ENCODE results near the gene GPRASP3.
"Not testable (repeated sequence)": the region's sequence is repeated elsewhere in the genome, so short reads cannot be mapped to it uniquely, and the experiment has no call there.

The GPRASP3 gene

DNA sequence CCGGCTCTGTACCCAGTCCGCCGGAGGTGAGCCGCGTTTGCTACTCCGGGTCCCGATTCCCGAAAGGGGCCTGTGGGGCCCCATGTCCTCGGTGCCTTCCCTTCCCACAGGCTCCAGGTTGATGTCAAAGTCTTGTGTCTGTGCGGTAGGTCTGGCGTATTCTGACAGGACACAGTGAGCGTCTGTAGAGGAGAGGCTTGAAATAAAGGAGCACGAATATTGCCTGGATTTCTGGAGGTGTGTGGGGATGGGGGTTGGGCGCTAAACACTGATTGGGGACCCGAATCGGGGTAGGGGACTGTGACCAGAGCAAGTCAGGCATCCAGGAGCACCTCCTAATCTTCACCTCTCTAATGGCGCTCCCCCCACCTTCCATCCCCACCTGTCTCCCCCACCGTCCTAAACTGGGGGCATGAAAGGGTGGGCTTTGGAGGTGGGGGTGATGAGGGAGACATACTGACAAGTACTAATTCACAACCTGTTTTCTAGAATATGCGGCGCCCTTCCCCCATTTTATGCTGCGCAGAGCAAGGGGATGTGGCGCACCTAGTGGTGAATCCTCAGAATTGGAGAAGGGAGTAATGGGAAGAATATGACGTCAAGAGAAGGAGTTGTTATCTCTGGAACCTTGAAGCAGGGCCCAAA lies 7.4 kb upstream of the GPRASP3 start:
- Histone ChIP-seq H3K27ac (ENCODE audit: low read depth, low read length) (no peak overlapping the region), H3K9me3 (ENCODE audit: control insufficient read depth, insufficient read depth, low read depth, low read length) (0 out of 2 replicates have a peak, but pooled peaks cover 2% of the 10 kb centered on the region), H3K4me3 (ENCODE audit: low read depth, low read length) (peak overlapping the region; percentile 64), H3K27me3 (ENCODE audit: control insufficient read depth, insufficient read depth, low read length) (peaks cover 23% of the 10 kb centered on the region), H3K9ac (ENCODE audit: low read length) (peak overlapping the region; percentile 61), H3K4me1 (ENCODE audit: control insufficient read depth, insufficient read depth, low read length) (0 out of 2 replicates have a peak, but pooled peaks cover 3% of the 10 kb centered on the region), H3K36me3 (ENCODE audit: control insufficient read depth, insufficient read depth, low read length) (peaks cover 6% of the 10 kb centered on the region)

DNA sequence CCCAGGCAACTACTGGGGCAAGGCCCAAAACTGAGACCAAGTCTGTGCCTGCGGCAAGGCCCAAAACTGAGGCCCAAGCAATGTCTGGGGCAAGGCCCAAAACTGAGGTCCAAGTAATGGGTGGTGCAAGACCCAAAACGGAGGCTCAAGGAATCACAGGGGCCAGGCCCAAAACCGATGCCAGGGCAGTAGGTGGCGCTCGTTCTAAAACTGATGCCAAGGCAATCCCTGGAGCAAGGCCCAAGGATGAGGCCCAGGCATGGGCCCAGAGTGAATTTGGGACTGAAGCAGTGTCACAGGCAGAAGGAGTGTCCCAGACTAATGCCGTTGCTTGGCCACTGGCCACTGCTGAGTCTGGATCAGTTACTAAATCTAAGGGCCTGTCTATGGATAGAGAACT lies 5.5 kb upstream of the GPRASP3 start:
- peaks cover 6% of the 10 kb centered on the region for H3K36me3 ChIP-seq (ENCODE audit: control insufficient read depth, insufficient read depth, low read length)
- H3K9ac ChIP-seq (ENCODE audit: low read length) = no peak overlapping the region
- H3K4me1 ChIP-seq (ENCODE audit: control insufficient read depth, insufficient read depth, low read length) = 0 out of 2 replicates have a peak, but pooled peaks cover 3% of the 10 kb centered on the region
- H3K9me3 ChIP-seq (ENCODE audit: control insufficient read depth, insufficient read depth, low read depth, low read length) = 0 out of 2 replicates have a peak, but pooled peaks cover 2% of the 10 kb centered on the region
- H3K4me3 ChIP-seq (ENCODE audit: low read depth, low read length) = no peak overlapping the region
- peaks cover 21% of the 10 kb centered on the region for H3K27me3 ChIP-seq (ENCODE audit: control insufficient read depth, insufficient read depth, low read length)
- no peak overlapping the region for H3K27ac ChIP-seq (ENCODE audit: low read depth, low read length)

DNA sequence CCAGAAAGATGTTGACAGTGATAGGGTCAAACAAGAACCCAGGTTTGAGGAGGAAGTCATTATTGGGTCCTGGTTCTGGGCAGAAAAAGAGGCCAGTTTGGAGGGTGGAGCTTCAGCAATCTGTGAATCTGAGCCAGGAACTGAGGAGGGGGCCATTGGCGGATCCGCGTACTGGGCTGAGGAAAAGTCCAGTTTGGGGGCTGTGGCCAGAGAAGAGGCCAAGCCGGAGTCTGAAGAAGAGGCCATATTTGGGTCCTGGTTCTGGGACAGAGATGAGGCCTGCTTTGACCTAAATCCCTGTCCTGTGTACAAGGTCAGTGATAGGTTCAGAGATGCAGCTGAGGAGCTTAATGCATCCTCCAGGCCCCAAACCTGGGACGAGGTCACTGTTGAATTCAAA lies 4.6 kb upstream of the GPRASP3 start:
- Histone ChIP-seq H3K4me1 (ENCODE audit: control insufficient read depth, insufficient read depth, low read length) (0 out of 2 replicates have a peak, but pooled peaks cover 3% of the 10 kb centered on the region), H3K9me3 (ENCODE audit: control insufficient read depth, insufficient read depth, low read depth, low read length) (0 out of 2 replicates have a peak, but pooled peaks cover 2% of the 10 kb centered on the region), H3K9ac (ENCODE audit: low read length) (no peak overlapping the region), H3K27me3 (ENCODE audit: control insufficient read depth, insufficient read depth, low read length) (peaks cover 15% of the 10 kb centered on the region), H3K4me3 (ENCODE audit: low read depth, low read length) (no peak overlapping the region), H3K27ac (ENCODE audit: low read depth, low read length) (no peak overlapping the region), H3K36me3 (ENCODE audit: control insufficient read depth, insufficient read depth, low read length) (peaks cover 6% of the 10 kb centered on the region)

DNA sequence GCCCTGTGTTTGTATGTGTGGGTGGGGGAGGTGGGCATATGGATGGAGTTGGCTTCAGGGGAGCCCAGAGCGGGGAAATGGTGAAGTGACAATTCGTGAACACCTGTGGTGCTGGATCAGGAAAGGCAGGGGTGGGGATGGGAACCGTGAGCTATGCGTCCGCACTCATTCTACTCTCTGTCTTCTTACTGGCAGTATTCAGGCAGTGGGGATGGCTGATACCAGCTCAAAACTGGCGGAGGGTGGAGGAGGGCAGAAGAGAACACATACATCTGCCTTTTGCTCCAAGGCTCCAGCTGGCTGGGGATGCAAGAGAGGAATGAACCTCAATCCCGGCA lies 595 bp downstream of the GPRASP3 start:
- not testable (repeated sequence) for H3K27me3 ChIP-seq (ENCODE audit: control insufficient read depth, insufficient read depth, low read length); H3K9me3 ChIP-seq (ENCODE audit: control insufficient read depth, insufficient read depth, low read depth, low read length); H3K27ac ChIP-seq (ENCODE audit: low read depth, low read length); H3K36me3 ChIP-seq (ENCODE audit: control insufficient read depth, insufficient read depth, low read length)
- H3K4me3 ChIP-seq (ENCODE audit: low read depth, low read length) = peak overlapping the region; percentile 68
- peak overlapping the region; percentile 54 for H3K9ac ChIP-seq (ENCODE audit: low read length)
- H3K4me1 ChIP-seq (ENCODE audit: control insufficient read depth, insufficient read depth, low read length) = peaks cover 13% of the 10 kb centered on the region

DNA sequence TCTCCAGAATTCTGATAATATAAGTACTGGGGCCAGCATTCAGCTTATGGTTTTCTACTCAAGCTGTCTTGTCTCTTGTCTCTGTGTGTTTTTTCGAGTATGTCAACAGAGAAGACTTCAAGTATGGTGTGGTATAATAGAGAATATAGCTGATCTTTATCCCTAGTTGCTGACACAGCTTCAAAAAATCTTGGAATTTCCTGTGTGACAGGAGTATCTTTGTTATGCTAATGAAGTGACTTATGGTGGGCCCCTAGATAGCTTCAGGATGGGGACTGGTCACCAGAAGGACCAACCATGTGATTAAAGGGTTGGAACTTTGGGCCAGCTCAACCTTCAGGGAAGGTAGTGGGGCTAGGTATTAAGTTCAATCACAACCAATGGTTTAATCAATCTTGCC lies 2.9 kb downstream of the GPRASP3 start:
- Histone ChIP-seq H3K36me3 (ENCODE audit: control insufficient read depth, insufficient read depth, low read length) (no peaks in the 10 kb centered on the region), H3K27me3 (ENCODE audit: control insufficient read depth, insufficient read depth, low read length) (no peaks in the 10 kb centered on the region; the same call in 1 of the 2 replicates), H3K27ac (ENCODE audit: low read depth, low read length) (peak overlapping the region; percentile 70; the same call in 1 of the 2 replicates), H3K9ac (ENCODE audit: low read length) (peak overlapping the region; percentile 23), H3K9me3 (ENCODE audit: control insufficient read depth, insufficient read depth, low read depth, low read length) (no peaks in the 10 kb centered on the region), H3K4me1 (ENCODE audit: control insufficient read depth, insufficient read depth, low read length) (peaks cover 9% of the 10 kb centered on the region), H3K4me3 (ENCODE audit: low read depth, low read length) (peak overlapping the region; percentile 13; the same call in 1 of the 2 replicates)

DNA sequence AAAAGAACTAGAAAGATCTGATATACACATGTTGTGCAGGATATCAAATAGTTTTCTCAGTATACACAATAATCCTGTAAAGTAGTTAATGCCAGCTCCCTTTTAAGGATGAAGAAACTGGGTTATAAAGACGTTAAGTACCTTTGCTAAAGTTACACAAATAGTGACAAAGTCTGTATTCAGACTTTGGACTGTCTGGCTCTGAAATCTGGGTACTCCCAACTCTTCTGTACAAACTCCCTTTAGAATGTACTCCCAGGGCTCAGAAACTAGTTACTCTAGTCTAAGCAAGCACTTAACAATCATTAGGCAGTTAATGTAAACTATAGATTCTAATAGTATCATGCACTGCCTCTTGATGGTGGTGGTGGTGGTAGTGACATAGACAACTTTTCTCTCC lies 7.2 kb downstream of the GPRASP3 start:
- no peaks in the 10 kb centered on the region; the same call in 1 of the 2 replicates for H3K27me3 ChIP-seq (ENCODE audit: control insufficient read depth, insufficient read depth, low read length)
- H3K27ac ChIP-seq (ENCODE audit: low read depth, low read length) = no peak overlapping the region
- H3K4me1 ChIP-seq (ENCODE audit: control insufficient read depth, insufficient read depth, low read length) = peaks cover 16% of the 10 kb centered on the region
- H3K9me3 ChIP-seq (ENCODE audit: control insufficient read depth, insufficient read depth, low read depth, low read length) = 0 out of 2 replicates have a peak, but pooled peaks cover 6% of the 10 kb centered on the region
- H3K36me3 ChIP-seq (ENCODE audit: control insufficient read depth, insufficient read depth, low read length) = no peaks in the 10 kb centered on the region
- no peak overlapping the region for H3K4me3 ChIP-seq (ENCODE audit: low read depth, low read length)
- H3K9ac ChIP-seq (ENCODE audit: low read length) = no peak overlapping the region

DNA sequence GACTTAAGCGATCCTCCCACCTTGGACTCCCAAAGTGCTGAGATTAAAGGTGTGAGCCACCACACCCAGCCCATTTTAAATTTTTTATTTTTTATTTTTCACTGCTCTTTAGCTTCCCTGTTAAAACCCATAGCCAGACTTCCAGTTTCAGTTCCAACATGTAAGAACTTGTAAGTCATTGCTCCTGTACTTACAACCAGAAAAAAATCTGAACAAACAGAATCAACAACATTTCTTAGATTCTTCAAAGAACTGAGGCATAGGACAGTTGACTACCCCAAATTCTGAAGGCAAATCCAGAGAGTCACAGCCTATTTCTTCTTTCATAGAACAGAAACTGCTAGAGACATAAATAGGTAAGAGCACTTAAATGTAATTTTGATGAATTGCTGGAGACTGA lies 8.1 kb downstream of the GPRASP3 start:
- Histone ChIP-seq H3K9me3 (ENCODE audit: control insufficient read depth, insufficient read depth, low read depth, low read length) (0 out of 2 replicates have a peak, but pooled peaks cover 6% of the 10 kb centered on the region), H3K4me1 (ENCODE audit: control insufficient read depth, insufficient read depth, low read length) (peaks cover 9% of the 10 kb centered on the region), H3K4me3 (ENCODE audit: low read depth, low read length) (no peak overlapping the region)

DNA sequence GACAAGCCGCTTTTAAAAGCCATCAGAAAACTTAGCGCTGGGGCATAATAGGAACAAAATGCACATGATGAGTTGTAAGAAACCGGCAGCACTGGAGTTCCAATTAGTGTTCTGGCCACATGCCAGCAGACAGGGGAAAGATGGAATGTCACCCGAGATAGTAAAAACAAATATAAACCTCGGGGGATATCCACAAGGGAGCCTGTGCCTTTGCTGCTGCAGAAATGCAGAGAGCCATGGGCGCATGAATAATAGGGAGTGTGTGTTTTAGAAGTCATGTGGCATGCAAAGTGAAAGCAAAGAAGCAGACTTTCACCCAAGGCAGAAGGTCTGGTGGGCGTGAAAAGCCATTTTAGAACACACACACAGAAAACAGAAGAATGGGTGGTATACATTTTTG lies 19.1 kb downstream of the GPRASP3 start:
- Histone ChIP-seq H3K4me1 (ENCODE audit: control insufficient read depth, insufficient read depth, low read length) (peaks cover 16% of the 10 kb centered on the region), H3K4me3 (ENCODE audit: low read depth, low read length) (no peak overlapping the region), H3K36me3 (ENCODE audit: control insufficient read depth, insufficient read depth, low read length) (no peaks in the 10 kb centered on the region), H3K9me3 (ENCODE audit: control insufficient read depth, insufficient read depth, low read depth, low read length) (no peaks in the 10 kb centered on the region), H3K9ac (ENCODE audit: low read length) (no peak overlapping the region), H3K27me3 (ENCODE audit: control insufficient read depth, insufficient read depth, low read length) (no peaks in the 10 kb centered on the region), H3K27ac (ENCODE audit: low read depth, low read length) (no peak overlapping the region)

More for the DNA sequence above, 8.1 kb downstream of the GPRASP3 start:
- Histone ChIP-seq H3K36me3 (ENCODE audit: control insufficient read depth, insufficient read depth, low read length) (no peaks in the 10 kb centered on the region), H3K27me3 (ENCODE audit: control insufficient read depth, insufficient read depth, low read length) (no peaks in the 10 kb centered on the region; the same call in 1 of the 2 replicates), H3K9ac (ENCODE audit: low read length) (no peak overlapping the region), H3K27ac (ENCODE audit: low read depth, low read length) (no peak overlapping the region)

DNA sequence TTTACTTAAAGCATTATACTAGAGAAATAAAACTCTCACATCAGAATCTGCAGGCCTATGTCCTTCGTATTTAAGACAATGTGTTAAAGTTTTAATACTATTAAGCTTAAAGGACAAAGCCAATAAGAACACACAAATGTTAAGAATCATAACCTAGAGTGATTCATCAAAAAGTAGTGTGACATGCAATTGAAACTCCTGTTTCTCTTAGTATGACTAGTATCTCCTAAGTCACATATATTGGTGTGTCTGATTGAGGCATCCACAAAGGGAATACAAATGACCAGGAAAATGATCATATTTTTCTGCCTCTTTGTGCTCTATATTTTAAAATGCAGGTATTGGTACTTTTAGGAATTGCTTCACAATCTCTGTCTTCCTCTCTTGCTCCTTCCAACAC lies 23.8 kb downstream of the GPRASP3 start:
- H3K9ac ChIP-seq (ENCODE audit: low read length) = no peak overlapping the region
- no peaks in the 10 kb centered on the region; the same call in 1 of the 2 replicates for H3K27me3 ChIP-seq (ENCODE audit: control insufficient read depth, insufficient read depth, low read length)
- peaks cover 21% of the 10 kb centered on the region for H3K4me1 ChIP-seq (ENCODE audit: control insufficient read depth, insufficient read depth, low read length)
- no peak overlapping the region for H3K27ac ChIP-seq (ENCODE audit: low read depth, low read length)
- H3K9me3 ChIP-seq (ENCODE audit: control insufficient read depth, insufficient read depth, low read depth, low read length) = peaks cover 3% of the 10 kb centered on the region; the same call in 1 of the 2 replicates
- no peaks in the 10 kb centered on the region; the same call in 1 of the 2 replicates for H3K36me3 ChIP-seq (ENCODE audit: control insufficient read depth, insufficient read depth, low read length)
- H3K4me3 ChIP-seq (ENCODE audit: low read depth, low read length) = no peak overlapping the region

DNA sequence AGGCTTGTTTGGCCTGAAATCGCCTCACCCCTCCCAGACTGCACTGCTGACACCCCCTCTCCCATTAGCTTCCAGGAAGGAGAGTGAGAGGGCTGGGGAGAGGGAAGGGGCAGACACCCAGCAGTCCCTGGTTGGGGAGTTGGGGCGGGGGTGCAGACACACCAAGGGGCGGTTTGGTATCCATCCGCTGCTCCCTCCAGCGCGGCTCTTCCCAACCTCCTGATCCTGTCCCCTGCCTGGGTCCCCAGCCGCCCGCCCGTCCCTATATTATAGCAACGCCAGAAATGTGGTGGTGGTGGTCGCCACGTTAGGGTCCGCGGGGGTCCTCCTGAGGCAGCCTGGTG lies 24.9 kb downstream of the GPRASP3 start:
- peaks cover 17% of the 10 kb centered on the region for H3K4me1 ChIP-seq (ENCODE audit: control insufficient read depth, insufficient read depth, low read length)

DNA sequence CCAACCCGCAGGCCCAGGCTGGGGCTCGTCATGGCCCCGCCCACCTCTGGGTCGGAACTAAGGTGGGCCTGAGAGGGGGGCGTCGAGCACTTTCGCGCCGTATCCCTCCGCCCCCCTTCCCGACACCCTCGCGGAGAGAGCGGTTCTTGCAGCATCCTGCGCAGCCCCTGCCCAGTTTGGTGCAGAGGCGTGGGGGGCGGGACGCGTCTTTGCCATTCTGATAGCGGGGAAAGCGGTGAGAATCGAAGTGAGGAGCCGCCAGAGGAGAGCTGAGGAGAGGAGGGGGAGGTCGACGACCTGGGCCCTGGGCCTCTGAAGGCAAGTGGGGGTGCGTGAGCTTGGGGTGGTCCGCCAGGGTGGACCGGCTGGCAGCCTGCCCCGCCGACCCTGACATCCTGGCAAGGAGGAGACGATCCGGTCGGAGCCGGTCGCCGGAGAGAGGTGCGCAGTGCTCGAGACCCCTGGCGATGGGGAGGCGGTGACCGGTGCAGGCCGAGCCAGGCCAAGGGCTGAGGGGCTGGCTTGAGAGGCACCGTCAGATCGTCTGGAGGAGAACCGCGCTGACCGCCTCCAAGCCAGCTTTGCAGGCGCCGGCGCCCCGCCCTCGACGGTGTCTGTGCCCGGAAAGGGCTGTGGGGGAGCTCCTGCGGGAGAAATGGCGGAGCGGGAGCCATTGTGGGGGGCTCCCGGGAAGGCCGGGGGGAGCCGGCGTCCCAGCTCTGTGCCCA lies 25.5 kb downstream of the GPRASP3 start:
- peaks cover 3% of the 10 kb centered on the region; the same call in 1 of the 2 replicates for H3K9me3 ChIP-seq (ENCODE audit: control insufficient read depth, insufficient read depth, low read depth, low read length)
- H3K27me3 ChIP-seq (ENCODE audit: control insufficient read depth, insufficient read depth, low read length) = no peaks in the 10 kb centered on the region; the same call in 1 of the 2 replicates
- H3K9ac ChIP-seq (ENCODE audit: low read length) = peak overlapping the region; percentile 66
- peaks cover 17% of the 10 kb centered on the region for H3K4me1 ChIP-seq (ENCODE audit: control insufficient read depth, insufficient read depth, low read length)
- peak overlapping the region; percentile 78 for H3K4me3 ChIP-seq (ENCODE audit: low read depth, low read length)
- no peak overlapping the region for H3K27ac ChIP-seq (ENCODE audit: low read depth, low read length)
- no peaks in the 10 kb centered on the region; the same call in 1 of the 2 replicates for H3K36me3 ChIP-seq (ENCODE audit: control insufficient read depth, insufficient read depth, low read length)

More for the DNA sequence above, 24.9 kb downstream of the GPRASP3 start:
- H3K9ac ChIP-seq (ENCODE audit: low read length) = no peak overlapping the region
- no peak overlapping the region for H3K27ac ChIP-seq (ENCODE audit: low read depth, low read length)
- no peaks in the 10 kb centered on the region; the same call in 1 of the 2 replicates for H3K36me3 ChIP-seq (ENCODE audit: control insufficient read depth, insufficient read depth, low read length)
- peak overlapping the region; percentile 78 for H3K4me3 ChIP-seq (ENCODE audit: low read depth, low read length)
- peaks cover 3% of the 10 kb centered on the region; the same call in 1 of the 2 replicates for H3K9me3 ChIP-seq (ENCODE audit: control insufficient read depth, insufficient read depth, low read depth, low read length)
- H3K27me3 ChIP-seq (ENCODE audit: control insufficient read depth, insufficient read depth, low read length) = no peaks in the 10 kb centered on the region; the same call in 1 of the 2 replicates

Data from HUES6 (cell line).